DND-41 (cell line): Measurements from ENCODE around the gene GLRA1.

Experiments used
- ATAC-seq: fragments of 200-7000 bp; cut with Tn5 transposase; 3 replicates; pipeline ENCODE4 v1.9.1; 2021; ENCODE audit warnings: low read depth; ENCODE audit not compliant: insufficient read depth
- DNase-seq: peaks from one replicate; pipeline ENCODE4 v3.0.0-alpha.2; 2020
- H2AFZ ChIP-seq: 2 replicates; pipeline ENCODE4 v1.6.0; 2012; ENCODE audit warnings: low read depth, low read length
- H3K27ac ChIP-seq: 2 replicates; pipeline ENCODE4 v1.5.1; 2012; ENCODE audit warnings: low read length, inconsistent platforms
- H3K27me3 ChIP-seq: fragments of 200-600 bp; sonication (generic); 2 replicates; pipeline ENCODE4 v1.6.0; 2012; ENCODE audit warnings: low read length, mild to moderate bottlenecking, inconsistent platforms; ENCODE audit not compliant: insufficient read depth, poor library complexity
- H3K36me3 ChIP-seq: 2 replicates; pipeline ENCODE4 v1.5.1; 2012; ENCODE audit warnings: low read length, inconsistent platforms; ENCODE audit not compliant: insufficient read depth
- H3K4me1 ChIP-seq: 2 replicates; pipeline ENCODE4 v1.5.1; 2012; ENCODE audit warnings: mild to moderate bottlenecking, low read length; ENCODE audit not compliant: insufficient read depth
- H3K4me2 ChIP-seq: 2 replicates; pipeline ENCODE4 v1.6.0; 2012; ENCODE audit warnings: mild to moderate bottlenecking, moderate library complexity, low read length, inconsistent platforms; ENCODE audit not compliant: insufficient read depth
- H3K4me3 ChIP-seq, 2 experiments: fragments of 200-600 bp in 1 of 2; shearing (Covaris generic) in 1 of 2; 2 replicates each; pipeline ENCODE4 v1.5.1; 2012 to 2016; ENCODE audit warnings: inconsistent platforms in 2 of 2, low read length in 2 of 2, mild to moderate bottlenecking in 2 of 2, low read depth in 1 of 2, moderate library complexity in 1 of 2
- H3K79me2 ChIP-seq: 2 replicates; pipeline ENCODE4 v1.6.0; 2012; ENCODE audit warnings: low read length, inconsistent platforms; ENCODE audit not compliant: insufficient read depth
- H3K9ac ChIP-seq: 2 replicates; pipeline ENCODE4 v1.6.0; 2012; ENCODE audit warnings: low read depth, mild to moderate bottlenecking, inconsistent platforms, low read length, moderate library complexity
- H3K9me3 ChIP-seq: 2 replicates; pipeline ENCODE4 v1.5.1; 2012; ENCODE audit warnings: low read length, moderate library complexity, mild to moderate bottlenecking, inconsistent platforms; ENCODE audit not compliant: insufficient read depth, severe bottlenecking
- H4K20me1 ChIP-seq: 2 replicates; pipeline ENCODE4 v1.6.0; 2012; ENCODE audit warnings: low read length; ENCODE audit not compliant: insufficient read depth
- EZH2 ChIP-seq: IDR thresholded peaks from 3 replicates; pipeline ENCODE4 v1.6.1; 2012; ENCODE audit warnings: borderline replicate concordance, low read depth, mild to moderate bottlenecking, moderate library complexity, low read length, inconsistent platforms; ENCODE audit not compliant: severe bottlenecking
- TF ChIP-seq, protein P1 (sequence below): IDR thresholded peaks from 2 replicates; pipeline ENCODE4 v1.5.1; 2012; ENCODE audit warnings: borderline replicate concordance, low read length, moderate library complexity, mild to moderate bottlenecking; ENCODE audit not compliant: poor library complexity, severe bottlenecking; ENCODE audit errors: extremely low read depth

The GLRA1 gene

DNA sequence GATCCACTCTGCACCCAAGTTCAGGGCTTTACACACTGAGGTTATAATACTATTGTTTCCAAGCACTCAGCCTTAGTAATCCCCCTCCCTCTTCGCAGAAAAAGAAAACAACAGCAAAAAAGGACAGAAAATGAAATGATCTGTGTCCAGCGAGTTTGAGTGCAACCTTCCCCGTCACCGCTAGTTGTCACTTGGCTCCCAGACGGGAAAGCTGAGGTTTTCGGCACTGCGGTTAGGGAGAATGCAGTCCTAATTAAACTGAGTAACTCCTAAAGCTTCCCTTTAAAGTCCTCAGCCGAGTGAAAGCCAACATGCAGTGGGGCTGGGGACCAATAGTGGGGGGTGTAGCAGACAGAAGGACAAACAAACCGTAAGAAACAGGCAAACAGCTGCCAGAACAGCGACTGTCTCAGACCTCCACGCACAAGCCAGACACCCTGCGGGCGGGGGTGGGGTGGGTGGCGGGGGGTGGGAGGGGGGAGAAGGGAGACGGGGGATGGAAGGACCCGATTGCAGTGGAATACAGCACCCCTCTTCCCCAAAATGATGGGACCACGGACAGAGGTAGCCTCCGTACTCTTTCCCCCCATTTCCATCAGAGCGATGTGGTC lies 680 bp downstream of the GLRA1 start:
- H4K20me1 ChIP-seq = no peaks in the 10 kb centered on the region
- H3K4me3 ChIP-seq = no peak overlapping the region
- H3K27me3 ChIP-seq = no peaks in the 10 kb centered on the region
- H3K9ac ChIP-seq = no peak overlapping the region
- H3K27ac ChIP-seq = no peak overlapping the region
- no peaks in the 10 kb centered on the region for H3K36me3 ChIP-seq
- DNase-seq (no peak), ATAC-seq (no peak)
- H3K4me2 ChIP-seq = no peak overlapping the region
- no peaks in the 10 kb centered on the region for H3K79me2 ChIP-seq
- TF ChIP-seq, protein P1, sequence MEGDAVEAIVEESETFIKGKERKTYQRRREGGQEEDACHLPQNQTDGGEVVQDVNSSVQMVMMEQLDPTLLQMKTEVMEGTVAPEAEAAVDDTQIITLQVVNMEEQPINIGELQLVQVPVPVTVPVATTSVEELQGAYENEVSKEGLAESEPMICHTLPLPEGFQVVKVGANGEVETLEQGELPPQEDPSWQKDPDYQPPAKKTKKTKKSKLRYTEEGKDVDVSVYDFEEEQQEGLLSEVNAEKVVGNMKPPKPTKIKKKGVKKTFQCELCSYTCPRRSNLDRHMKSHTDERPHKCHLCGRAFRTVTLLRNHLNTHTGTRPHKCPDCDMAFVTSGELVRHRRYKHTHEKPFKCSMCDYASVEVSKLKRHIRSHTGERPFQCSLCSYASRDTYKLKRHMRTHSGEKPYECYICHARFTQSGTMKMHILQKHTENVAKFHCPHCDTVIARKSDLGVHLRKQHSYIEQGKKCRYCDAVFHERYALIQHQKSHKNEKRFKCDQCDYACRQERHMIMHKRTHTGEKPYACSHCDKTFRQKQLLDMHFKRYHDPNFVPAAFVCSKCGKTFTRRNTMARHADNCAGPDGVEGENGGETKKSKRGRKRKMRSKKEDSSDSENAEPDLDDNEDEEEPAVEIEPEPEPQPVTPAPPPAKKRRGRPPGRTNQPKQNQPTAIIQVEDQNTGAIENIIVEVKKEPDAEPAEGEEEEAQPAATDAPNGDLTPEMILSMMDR = no peak
- no peak for TF ChIP-seq EZH2
- H2AFZ ChIP-seq = no peak overlapping the region
- no peaks in the 10 kb centered on the region for H3K9me3 ChIP-seq
- no peaks in the 10 kb centered on the region for H3K4me1 ChIP-seq

DNA sequence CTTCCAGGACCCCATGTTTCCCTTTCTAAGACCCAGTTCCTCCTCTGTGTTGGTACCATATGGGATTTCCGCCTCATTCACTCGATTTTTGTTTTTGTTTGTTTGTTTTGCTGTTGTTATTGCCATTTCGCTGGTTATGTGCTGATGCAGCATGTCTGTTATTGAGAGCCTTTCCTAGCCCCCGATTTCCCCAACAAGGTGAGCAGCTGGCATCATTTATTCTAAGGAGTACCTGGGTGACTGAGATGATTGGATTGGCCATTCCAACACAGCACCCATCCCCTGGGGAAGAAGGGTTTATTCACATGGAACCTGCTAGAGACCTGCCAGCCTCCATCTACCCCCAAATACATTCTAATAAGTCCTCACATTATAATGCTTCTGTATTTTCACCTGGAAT lies 2.7 kb downstream of the GLRA1 start:
- H3K4me1 ChIP-seq = no peaks in the 10 kb centered on the region
- DNase-seq = no peak
- H3K79me2 ChIP-seq = no peaks in the 10 kb centered on the region
- no peak overlapping the region for H3K27ac ChIP-seq
- H3K9ac ChIP-seq = no peak overlapping the region
- TF ChIP-seq, protein P1 = no peak
- no peak for TF ChIP-seq EZH2
- H3K27me3 ChIP-seq = no peaks in the 10 kb centered on the region
- H3K4me2 ChIP-seq = no peak overlapping the region
- no peaks in the 10 kb centered on the region for H3K36me3 ChIP-seq
- H3K9me3 ChIP-seq = no peaks in the 10 kb centered on the region
- no peak for ATAC-seq
- no peak overlapping the region for H2AFZ ChIP-seq
- H4K20me1 ChIP-seq = no peaks in the 10 kb centered on the region
- H3K4me3 ChIP-seq = no peak overlapping the region

DNA sequence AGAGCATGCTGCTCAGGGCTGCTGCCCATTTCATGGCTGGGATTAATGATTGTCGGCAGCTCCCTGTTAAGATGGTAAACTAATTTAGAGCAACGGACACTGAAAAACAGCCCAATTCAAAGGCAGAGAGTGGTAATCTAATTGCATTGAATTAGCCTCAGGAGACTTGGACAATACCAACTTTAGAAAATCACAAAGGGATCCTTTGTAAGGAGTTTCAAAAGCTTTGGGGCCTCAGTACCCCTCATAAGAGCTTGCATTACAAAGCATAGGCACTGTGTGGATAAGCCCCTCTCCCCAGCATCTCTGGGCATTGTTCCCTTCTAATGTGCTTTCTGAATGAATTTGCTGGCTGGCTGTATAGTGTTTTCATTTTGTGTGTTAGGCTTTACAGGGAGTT lies 6.7 kb downstream of the GLRA1 start:
- no peak overlapping the region for H2AFZ ChIP-seq
- no peaks in the 10 kb centered on the region for H3K27me3 ChIP-seq
- no peak for DNase-seq

More for the DNA sequence above, 6.7 kb downstream of the GLRA1 start:
- Histone ChIP-seq H4K20me1 (no peaks in the 10 kb centered on the region), H3K4me2 (no peak overlapping the region), H3K4me1 (no peaks in the 10 kb centered on the region), H3K27ac (no peak overlapping the region), H3K4me3 (no peak overlapping the region), H3K79me2 (no peaks in the 10 kb centered on the region), H3K9me3 (no peaks in the 10 kb centered on the region), H3K9ac (no peak overlapping the region), H3K36me3 (no peaks in the 10 kb centered on the region)
- no peak for ATAC-seq
- no peak for TF ChIP-seq EZH2
- TF ChIP-seq, protein P1 = no peak
